GM12872 (cell line): Measurements from ENCODE around the gene MLH1.
A peak's percentile ranks its signal among the peaks of the same experiment; 100 is the strongest.

Experiments
- CTCF ChIP-seq: IDR thresholded peaks from 3 replicates; pipeline ENCODE4 v1.5.1; 2011; ENCODE audit warnings: low read depth, mild to moderate bottlenecking, low read length, moderate library complexity; ENCODE audit not compliant: insufficient read depth

Gene MLH1

GRCh38 chr3:36989005-36989404 lies 4.3 kb upstream of the MLH1 start:
- TF ChIP-seq CTCF: no peak

GRCh38 chr3:36989568-36989967 lies 3.8 kb upstream of the MLH1 start:
- TF ChIP-seq CTCF: no peak

GRCh38 chr3:36991147-36991546 lies 2.2 kb upstream of the MLH1 start:
- no peak for TF ChIP-seq CTCF

GRCh38 chr3:36991923-36992805 lies 1.2 kb upstream of the MLH1 start:
- TF ChIP-seq CTCF: no peak

- TF ChIP-seq CTCF: peak; percentile 32; the same call in 1 of the 3 replicates
Measured at GRCh38 chr3:36992806-36993325, 452 bp upstream of the MLH1 start, which contains the start of gene EPM2AIP1. TSS of gene EPM2AIP1 (minus strand) at chr3:36993131. CDS start at chr3:36993077, 54 bp downstream.

- no peak for TF ChIP-seq CTCF
Measured at GRCh38 chr3:37014620-37015019, 21.3 kb downstream of the MLH1 start.

GRCh38 chr3:37015642-37016041 lies 22.3 kb downstream of the MLH1 start:
- no peak for TF ChIP-seq CTCF
